Central memory CD8-positive, alpha-beta T cell (primary cell): ENCODE results near the gene KIRREL3.

Experiments used
- ATAC-seq: fragments of 150-1000 bp; cut with Tn5 transposase; replicated peaks from 2 replicates; pipeline ENCODE4 v1.10.0; 2022; ENCODE audit warnings: mild to moderate bottlenecking, moderate FRiP score, moderate number of reproducible peaks; ENCODE audit not compliant: poor library complexity, severe bottlenecking; ENCODE audit errors: extremely low read depth
- DNase-seq, 2 donors: peaks; one replicate each; pipeline ENCODE4 v3.0.0; 2021; ENCODE audit warnings: low spot score in 2 of 2
- H3K27ac Mint-ChIP-seq: one replicate; pipeline ENCODE4 v1.8.0; 2022; ENCODE audit warnings: low read depth, mild to moderate bottlenecking, moderate library complexity, mixed read lengths
- H3K27me3 Mint-ChIP-seq: one replicate; pipeline ENCODE4 v1.8.0; 2022; ENCODE audit warnings: mixed read lengths
- H3K36me3 Mint-ChIP-seq: one replicate; pipeline ENCODE4 v1.8.0; 2022; ENCODE audit warnings: mild to moderate bottlenecking, moderate library complexity, mixed read lengths; ENCODE audit not compliant: insufficient read depth
- H3K4me1 Mint-ChIP-seq: one replicate; pipeline ENCODE4 v1.8.0; 2022; ENCODE audit warnings: mixed read lengths
- H3K4me3 Mint-ChIP-seq: one replicate; pipeline ENCODE4 v1.8.0; 2022; ENCODE audit warnings: mild to moderate bottlenecking, moderate library complexity, mixed read lengths
- H3K9me3 Mint-ChIP-seq: one replicate; pipeline ENCODE4 v1.8.0; 2022; ENCODE audit warnings: mixed read lengths

The KIRREL3 gene

DNA sequence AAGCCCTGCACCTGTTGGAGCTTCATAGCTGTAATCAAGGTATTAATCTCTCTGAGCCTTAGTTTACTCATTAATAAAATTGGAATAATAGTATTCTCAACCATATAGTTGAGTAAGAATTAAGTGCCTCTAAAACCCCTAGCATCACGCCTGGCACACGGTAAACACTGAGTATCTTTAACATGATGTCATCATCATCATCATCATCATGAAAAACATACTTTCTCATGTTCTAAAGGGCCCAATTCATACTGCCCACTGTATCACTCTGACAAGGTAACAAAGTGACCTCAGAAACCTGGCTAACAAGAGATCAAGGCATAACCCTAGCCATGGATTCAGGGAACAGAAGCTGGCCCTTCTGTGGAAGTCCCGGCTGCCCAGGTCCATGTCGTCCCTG, 58.4 kb downstream of the KIRREL3 start:
- DNase-seq (no peak), ATAC-seq (no peak)
- H3K4me1 Mint-ChIP-seq, result no peaks in the 10 kb centered on the region
- no peaks in the 10 kb centered on the region for H3K9me3 Mint-ChIP-seq
- no peak overlapping the region for H3K4me3 Mint-ChIP-seq
- H3K27me3 Mint-ChIP-seq, result no peaks in the 10 kb centered on the region
- H3K27ac Mint-ChIP-seq, result no peak overlapping the region
- no peaks in the 10 kb centered on the region for H3K36me3 Mint-ChIP-seq

DNA sequence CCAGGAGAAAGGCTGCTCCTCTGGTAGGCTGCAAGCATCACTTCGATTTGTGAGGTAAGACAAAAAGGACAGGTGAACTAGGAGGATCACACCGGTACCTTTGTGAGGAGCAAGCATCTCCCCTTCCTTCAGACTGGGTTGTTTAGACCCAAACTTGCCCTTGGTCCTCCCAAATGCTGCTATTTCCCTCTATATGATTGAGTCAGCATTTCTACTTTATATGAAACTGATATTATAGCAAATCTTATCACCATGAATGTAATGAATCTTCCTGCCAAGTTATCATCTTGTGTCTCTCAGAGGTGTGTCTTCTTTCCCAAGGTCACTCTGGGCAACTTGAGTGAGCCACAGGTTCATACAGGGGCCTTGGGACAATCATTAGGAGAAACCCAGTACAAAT, 61.0 kb downstream of the KIRREL3 start:
- no peak overlapping the region for H3K27ac Mint-ChIP-seq
- H3K4me1 Mint-ChIP-seq, result no peaks in the 10 kb centered on the region
- DNase-seq, result no peak
- no peak for ATAC-seq
- no peaks in the 10 kb centered on the region for H3K27me3 Mint-ChIP-seq
- H3K9me3 Mint-ChIP-seq, result no peaks in the 10 kb centered on the region
- H3K36me3 Mint-ChIP-seq, result no peaks in the 10 kb centered on the region
- H3K4me3 Mint-ChIP-seq, result no peak overlapping the region

DNA sequence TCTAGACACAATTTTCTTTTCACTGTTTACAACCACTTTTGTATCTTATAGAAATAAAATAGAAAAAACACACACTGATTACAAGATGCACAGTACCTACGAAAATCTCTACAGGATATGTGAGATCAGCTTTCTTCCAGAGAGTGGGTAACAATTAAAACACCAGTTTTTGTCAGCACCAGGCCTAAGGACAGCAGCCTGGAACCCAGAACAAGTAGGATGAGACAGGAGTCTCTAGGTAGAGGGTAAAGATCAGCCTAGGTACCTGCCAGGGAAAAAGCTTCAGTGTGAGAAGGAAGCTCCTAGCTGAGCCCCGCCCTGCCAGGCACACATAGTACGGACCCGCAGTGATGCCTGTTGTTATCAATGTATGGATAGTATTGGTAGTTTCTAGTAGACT, 61.9 kb downstream of the KIRREL3 start:
- no peak for ATAC-seq
- no peaks in the 10 kb centered on the region for H3K36me3 Mint-ChIP-seq
- no peak for DNase-seq
- no peaks in the 10 kb centered on the region for H3K27me3 Mint-ChIP-seq
- H3K9me3 Mint-ChIP-seq, result no peaks in the 10 kb centered on the region
- no peak overlapping the region for H3K4me3 Mint-ChIP-seq
- H3K4me1 Mint-ChIP-seq, result no peaks in the 10 kb centered on the region
- no peak overlapping the region for H3K27ac Mint-ChIP-seq

DNA sequence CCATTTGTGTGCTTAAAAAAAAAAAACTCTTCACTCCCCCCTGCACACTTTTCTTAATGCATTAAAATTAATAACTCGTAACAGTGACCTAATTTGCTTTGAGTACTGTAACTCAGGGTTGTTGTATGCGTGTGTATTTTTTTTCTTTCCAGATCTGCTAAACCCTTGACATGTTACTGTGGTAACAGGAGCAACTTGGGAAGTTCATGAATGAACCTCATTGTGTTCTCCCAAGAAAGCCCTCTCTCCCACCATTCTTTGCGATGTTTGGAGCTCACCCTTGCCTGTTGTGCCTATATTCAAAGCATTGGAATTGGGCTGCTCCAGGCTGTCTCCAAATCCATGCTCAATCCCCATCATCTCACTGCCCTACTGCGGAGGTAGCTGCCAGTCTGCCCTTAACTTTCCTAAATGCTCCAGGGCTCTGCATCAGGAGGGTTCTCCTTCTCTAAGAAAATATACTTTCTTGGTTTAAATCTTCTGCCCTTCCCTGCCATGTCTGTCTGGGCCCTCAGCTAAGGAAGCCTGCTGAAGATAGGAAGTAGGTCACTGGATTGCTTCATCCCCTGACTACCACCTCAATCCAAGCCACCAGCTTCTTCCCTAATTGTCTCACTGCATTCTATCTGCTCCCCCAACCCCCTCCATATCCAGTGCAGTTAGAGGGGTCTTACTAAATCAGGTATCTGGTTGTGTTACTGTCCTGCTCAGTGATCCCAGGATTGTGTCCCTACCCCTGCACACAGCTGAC, 70.3 kb downstream of the KIRREL3 start:
- DNase-seq, result no peak
- no peaks in the 10 kb centered on the region for H3K9me3 Mint-ChIP-seq
- H3K36me3 Mint-ChIP-seq, result peaks cover 3% of the 10 kb centered on the region

DNA sequence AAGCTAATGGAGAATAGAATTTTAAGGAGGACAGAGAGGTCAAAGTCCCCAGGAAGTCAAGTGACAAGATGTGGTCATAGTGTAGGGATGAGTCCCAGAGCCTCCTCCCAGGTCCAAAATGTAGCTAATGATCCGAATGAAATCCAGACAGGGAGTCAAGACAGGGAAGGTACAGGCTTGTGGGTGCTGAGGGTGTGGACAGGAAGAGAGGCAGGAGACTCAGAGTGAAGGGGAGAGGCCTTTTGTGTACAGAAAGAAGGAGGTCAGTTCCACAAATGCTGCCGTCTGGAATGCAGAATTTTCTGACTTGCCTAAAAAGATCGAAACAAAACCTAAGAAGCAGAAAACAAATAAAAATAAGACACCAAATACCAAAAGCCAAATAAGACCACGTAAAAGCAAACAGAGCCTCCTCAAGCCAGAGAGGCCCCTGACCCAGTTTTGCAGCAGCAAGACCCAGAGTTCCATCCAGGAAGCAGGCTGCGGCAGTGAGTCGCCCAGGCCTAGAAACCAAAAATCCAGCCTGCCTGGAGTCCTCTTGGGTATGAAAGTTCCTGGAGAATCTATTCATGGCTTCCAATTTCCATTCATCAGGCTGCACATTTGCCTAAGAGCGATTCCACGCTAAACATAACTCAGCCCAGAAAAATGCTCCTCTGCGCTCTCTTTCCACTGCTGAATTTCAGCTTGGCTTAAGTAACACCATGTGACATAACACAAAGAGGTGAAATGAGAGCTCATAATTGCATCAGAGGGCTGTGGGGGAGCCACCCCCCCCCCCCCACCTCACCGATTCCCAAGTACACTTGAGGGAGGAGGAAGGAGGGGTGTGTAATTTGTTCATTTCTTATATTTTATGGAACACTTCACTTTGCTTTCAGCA, 71.2 kb downstream of the KIRREL3 start:
- Mint-ChIP-seq H3K27ac (no peak overlapping the region), H3K27me3 (peaks cover 10% of the 10 kb centered on the region), H3K4me3 (no peak overlapping the region), H3K36me3 (peaks cover 3% of the 10 kb centered on the region), H3K9me3 (no peaks in the 10 kb centered on the region), H3K4me1 (no peaks in the 10 kb centered on the region)
- ATAC-seq, result no peak
- no peak for DNase-seq

More for the DNA sequence above, 70.3 kb downstream of the KIRREL3 start:
- ATAC-seq, result no peak
- Mint-ChIP-seq H3K4me1 (no peaks in the 10 kb centered on the region), H3K4me3 (no peak overlapping the region), H3K27ac (no peak overlapping the region), H3K27me3 (peaks cover 10% of the 10 kb centered on the region)

DNA sequence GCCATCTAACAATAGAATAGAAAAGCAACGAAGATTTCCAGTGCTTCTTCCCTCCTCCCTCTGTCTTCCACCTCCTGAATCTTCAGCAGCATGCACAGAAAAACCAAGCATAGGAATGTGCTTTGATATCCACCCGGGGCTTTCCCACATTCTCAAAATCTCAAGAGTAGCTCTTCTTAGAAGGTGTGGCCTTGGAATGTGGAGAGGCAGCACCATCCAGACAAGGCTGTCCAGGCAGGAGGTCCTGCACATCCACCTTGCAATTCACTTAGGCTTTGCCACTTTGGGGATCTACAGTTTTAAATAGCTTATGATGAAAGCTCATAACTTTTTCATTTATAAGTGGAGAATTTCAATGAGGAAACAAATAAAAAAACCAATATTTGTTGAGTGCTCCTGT, 72.9 kb downstream of the KIRREL3 start:
- no peak overlapping the region for H3K27ac Mint-ChIP-seq
- H3K36me3 Mint-ChIP-seq, result peaks cover 3% of the 10 kb centered on the region
- peaks cover 10% of the 10 kb centered on the region for H3K27me3 Mint-ChIP-seq
- H3K9me3 Mint-ChIP-seq, result no peaks in the 10 kb centered on the region
- DNase-seq (no peak), ATAC-seq (no peak)
- no peaks in the 10 kb centered on the region for H3K4me1 Mint-ChIP-seq
- no peak overlapping the region for H3K4me3 Mint-ChIP-seq

DNA sequence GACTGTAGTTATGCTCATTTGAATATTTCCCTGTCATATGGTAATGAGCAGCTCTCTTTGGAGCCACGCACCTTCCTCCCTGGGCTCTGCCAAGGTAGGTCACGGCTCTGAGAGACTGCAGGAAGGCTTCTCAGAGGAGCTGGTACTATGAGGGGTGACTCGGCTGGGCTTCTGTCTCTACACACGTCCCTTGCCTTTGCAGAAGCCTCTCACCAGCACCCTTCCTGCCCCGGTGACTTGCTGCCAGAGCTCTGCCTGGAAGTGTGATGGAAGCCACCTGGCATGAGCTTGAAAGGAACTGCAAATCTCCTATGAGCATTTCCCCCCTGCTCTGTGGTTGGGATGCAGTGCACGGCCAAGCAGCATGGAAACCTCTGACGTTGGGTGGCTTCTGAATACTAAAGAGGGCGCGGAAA, 74.2 kb downstream of the KIRREL3 start:
- Mint-ChIP-seq H3K4me3 (no peak overlapping the region), H3K27ac (no peak overlapping the region), H3K27me3 (peaks cover 10% of the 10 kb centered on the region), H3K36me3 (peaks cover 3% of the 10 kb centered on the region), H3K9me3 (no peaks in the 10 kb centered on the region), H3K4me1 (no peaks in the 10 kb centered on the region)
- ATAC-seq (no peak), DNase-seq (no peak)

DNA sequence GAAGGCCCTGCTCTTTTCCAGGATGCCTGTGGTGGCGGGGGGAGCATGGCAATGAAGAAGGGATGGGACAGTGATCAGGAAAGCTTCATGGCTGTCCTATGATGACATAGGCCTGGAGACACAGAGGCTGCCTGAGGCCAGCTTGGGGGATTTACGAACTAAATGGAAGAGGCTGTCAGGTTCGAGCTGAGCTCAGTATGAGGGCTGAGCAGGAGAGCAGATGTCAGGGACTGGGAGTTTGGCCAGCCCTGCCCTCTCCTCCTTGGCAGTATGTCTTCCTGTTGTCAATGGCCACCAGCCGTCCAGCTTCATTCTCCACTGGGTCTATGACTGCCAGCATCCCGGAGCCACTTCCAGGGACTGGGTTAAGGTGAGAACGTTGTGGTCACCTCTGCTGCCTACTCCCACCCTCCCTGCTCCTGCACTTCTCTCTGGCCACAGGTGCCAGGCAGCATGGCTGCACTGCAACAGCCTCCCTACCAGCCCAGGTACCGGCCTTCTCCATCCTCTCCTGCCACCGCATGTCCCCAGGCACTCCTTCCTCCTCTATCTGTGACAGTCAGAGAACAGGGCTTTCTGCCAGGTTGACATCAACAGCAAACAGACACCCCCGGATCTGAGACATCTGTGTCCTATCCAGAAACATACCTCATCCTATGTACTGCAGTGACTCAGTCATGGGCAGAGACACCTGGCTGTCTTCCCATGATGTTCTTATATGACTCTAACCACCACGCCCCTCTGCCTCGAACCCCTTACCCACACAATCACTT, 75.1 kb downstream of the KIRREL3 start:
- Mint-ChIP-seq H3K9me3 (no peaks in the 10 kb centered on the region), H3K27ac (no peak overlapping the region), H3K4me1 (no peaks in the 10 kb centered on the region), H3K4me3 (no peak overlapping the region), H3K36me3 (peaks cover 3% of the 10 kb centered on the region), H3K27me3 (peaks cover 5% of the 10 kb centered on the region)
- no peak for ATAC-seq
- DNase-seq, result no peak

DNA sequence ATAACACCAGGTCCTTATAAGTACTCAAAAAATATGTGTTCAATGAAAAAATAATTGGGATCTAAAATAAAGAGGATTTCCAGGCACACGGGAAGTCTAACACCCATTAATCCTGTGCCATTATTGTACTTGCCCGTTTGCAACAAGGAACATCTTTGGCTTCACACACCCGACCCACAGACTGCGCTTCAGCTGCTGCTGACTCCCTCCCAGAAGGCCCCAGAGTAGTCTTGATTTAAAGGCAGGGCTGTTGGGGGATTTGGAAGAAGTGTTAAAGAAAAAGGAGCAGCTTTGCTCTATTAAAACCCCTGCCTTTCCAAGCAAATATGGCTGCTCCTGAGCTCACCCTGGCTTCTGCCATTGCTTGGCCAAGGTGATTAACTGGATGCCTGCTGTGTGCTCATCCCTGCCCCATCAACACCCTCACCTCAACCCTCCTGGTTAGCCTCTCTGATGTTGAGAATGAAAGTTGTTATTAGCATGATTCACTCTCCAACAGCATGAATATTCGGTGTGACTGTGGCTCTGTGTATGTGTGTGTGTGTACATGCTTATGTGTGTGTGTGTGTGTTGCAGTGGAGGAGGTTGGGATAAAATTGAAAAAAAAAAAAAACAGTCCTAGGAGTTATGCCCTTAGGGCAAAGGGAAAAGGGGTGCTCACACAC, 76.1 kb downstream of the KIRREL3 start:
- Mint-ChIP-seq H3K4me1 (no peaks in the 10 kb centered on the region), H3K36me3 (peaks cover 3% of the 10 kb centered on the region), H3K27me3 (no peaks in the 10 kb centered on the region), H3K27ac (no peak overlapping the region), H3K4me3 (no peak overlapping the region), H3K9me3 (no peaks in the 10 kb centered on the region)
- ATAC-seq (no peak), DNase-seq (no peak)

DNA sequence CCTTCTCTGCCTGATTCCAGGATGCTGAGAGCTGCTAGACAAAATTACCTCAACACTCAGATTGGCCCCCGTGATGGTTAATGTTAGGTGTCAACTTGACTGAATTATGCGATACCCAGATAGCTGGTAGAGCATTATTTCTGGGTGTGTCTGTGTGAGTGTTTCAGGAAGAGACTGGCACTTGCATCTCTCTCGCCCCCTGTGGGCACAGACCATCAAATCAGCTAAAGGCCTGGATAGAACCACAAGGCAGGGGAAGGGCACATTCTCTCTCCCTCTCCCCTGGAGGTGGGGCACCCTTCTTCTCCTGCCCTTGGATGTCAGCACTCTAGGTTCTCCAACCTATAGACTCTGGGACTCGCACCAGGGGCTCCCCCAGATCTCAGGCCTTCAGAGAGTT, 79.7 kb downstream of the KIRREL3 start:
- Mint-ChIP-seq H3K27ac (no peak overlapping the region), H3K4me1 (no peaks in the 10 kb centered on the region), H3K9me3 (no peaks in the 10 kb centered on the region), H3K27me3 (no peaks in the 10 kb centered on the region), H3K4me3 (no peak overlapping the region), H3K36me3 (peaks cover 2% of the 10 kb centered on the region)
- DNase-seq (no peak), ATAC-seq (no peak)

DNA sequence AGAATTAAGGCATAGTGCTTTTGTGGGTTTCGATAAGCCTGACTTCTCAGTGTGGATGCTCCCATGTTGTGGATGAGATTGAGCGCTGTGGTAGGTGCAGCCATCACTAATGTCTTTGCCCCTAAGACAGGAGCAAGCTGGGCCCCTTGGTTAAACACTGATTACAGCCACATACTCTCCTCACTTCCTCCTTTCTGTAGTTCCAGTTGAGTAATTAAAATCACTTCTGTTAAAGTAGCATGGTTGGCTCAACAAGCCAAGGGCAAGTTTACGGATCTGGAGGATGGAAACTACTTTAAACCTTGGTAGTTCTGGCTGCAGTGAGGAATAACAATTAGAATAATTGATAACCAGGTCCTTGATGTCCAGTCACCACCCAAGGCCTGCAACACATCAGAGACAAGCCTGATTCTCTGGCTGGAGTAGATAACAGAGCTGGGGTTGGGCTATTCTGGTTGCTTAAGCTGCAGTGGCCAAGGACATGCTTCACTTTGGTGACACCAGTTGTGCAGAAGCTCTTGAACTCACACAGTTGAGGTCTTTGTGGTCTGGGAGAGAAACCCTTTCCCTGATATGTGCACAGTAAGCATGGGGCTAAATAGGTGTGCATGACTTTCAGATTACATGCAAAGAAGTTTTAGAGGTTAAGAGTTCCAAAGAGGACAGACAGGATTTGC, 81.3 kb downstream of the KIRREL3 start:
- Mint-ChIP-seq H3K27me3 (no peaks in the 10 kb centered on the region), H3K27ac (no peak overlapping the region)

DNA sequence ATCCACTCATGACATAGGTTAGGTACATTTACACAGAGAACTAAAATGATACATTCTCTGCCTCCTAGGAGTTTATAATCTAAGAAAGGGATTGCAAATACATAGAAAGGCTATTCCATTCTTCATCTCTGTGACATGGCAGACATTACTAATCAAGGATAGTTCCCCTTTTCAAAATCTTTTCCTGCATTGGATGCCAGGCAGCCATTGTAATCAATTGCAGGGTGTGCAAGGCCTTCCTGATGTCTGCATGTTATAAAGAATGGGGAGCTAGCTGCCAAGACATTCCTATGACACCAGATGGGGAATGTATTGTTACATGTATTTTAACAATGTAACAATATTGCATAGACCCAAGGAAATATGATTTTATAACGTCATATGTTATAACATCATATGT, 82.0 kb downstream of the KIRREL3 start:
- DNase-seq, result no peak
- no peaks in the 10 kb centered on the region for H3K9me3 Mint-ChIP-seq
- ATAC-seq, result no peak

More for the DNA sequence above, 81.3 kb downstream of the KIRREL3 start:
- ATAC-seq (no peak), DNase-seq (no peak)
- Mint-ChIP-seq H3K36me3 (no peaks in the 10 kb centered on the region), H3K4me3 (no peak overlapping the region), H3K9me3 (no peaks in the 10 kb centered on the region), H3K4me1 (no peaks in the 10 kb centered on the region)

More for the DNA sequence above, 82.0 kb downstream of the KIRREL3 start:
- Mint-ChIP-seq H3K4me1 (no peaks in the 10 kb centered on the region), H3K36me3 (no peaks in the 10 kb centered on the region), H3K4me3 (no peak overlapping the region), H3K27me3 (no peaks in the 10 kb centered on the region), H3K27ac (no peak overlapping the region)
